ENCODE results near the gene RACK1.

RACK1 gene

GRCh38 chr5:181259974-181260719 lies 16.4 kb upstream of the RACK1 start:
- DNase-seq (ENCODE audit: low read depth in 2 of 2), result no peak

DNA sequence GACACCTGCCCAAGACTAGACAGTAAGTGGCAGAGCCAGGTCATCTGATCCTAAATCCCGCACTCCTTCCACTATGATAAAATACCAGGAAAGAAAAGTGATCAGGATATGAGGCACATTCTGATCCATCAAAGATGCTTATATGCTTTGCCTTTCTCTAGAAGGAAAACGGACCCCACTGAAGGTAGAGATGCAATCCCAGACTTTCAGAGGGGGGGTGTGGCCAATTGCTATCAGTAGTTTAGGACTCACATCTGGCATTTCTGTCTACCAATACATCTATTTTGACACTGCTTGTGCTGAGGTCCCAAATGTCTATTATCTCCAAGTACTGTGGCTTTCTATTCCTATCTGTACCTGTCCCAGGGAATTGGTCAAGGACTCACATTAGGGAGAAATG lies 15.6 kb upstream of the RACK1 start:
- no peak for DNase-seq (ENCODE audit: low read depth in 2 of 2)

- DNase-seq (ENCODE audit: low read depth in 2 of 2), result no peak
Observed at GRCh38 chr5:181258576-181258975, 14.9 kb upstream of the RACK1 start.

GRCh38 chr5:181255836-181256578 lies 12.3 kb upstream of the RACK1 start:
- no peak for DNase-seq (ENCODE audit: low read depth in 2 of 2)

DNA sequence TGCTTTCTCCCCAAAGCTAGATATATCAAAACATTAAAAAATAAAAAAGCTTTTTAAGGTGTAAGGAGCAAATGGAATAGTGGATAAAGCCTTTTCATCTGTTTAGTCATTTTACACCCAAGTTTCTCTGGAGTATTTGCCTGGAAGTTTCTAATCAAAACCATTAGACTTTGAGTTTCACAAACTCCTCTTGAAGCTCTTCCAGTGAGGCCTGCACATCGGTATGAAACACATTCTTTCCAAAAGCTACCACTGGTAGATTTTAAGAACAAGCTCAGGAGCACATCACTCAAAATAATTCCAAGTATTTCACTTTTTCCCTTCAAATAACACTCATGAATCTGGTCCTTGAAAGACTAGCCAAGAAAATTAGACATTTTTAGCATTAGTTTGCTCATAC lies 11.6 kb upstream of the RACK1 start:
- no peak for DNase-seq (ENCODE audit: low read depth in 2 of 2)

DNA sequence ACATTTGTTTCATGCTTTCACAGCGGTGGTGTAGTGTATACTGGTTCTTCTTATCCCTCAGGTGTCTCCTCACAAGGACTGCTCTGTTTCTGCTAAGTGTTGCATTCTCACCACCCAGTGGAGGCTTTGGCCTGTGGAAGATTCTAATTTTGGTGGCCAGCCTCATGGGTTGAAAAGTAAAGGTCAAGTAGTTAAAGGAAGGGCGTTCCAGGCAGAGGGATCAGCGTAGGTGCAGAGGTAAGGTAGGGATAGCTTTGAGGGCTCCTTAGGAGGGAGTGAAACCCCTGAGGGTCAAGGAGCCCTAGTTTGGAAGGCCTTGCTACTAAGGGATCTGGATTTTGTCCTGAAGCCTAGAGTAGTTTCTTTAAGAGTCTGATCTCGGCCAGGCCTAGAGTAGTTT lies 4.6 kb upstream of the RACK1 start:
- DNase-seq (ENCODE audit: low read depth in 2 of 2), result no peak

DNA sequence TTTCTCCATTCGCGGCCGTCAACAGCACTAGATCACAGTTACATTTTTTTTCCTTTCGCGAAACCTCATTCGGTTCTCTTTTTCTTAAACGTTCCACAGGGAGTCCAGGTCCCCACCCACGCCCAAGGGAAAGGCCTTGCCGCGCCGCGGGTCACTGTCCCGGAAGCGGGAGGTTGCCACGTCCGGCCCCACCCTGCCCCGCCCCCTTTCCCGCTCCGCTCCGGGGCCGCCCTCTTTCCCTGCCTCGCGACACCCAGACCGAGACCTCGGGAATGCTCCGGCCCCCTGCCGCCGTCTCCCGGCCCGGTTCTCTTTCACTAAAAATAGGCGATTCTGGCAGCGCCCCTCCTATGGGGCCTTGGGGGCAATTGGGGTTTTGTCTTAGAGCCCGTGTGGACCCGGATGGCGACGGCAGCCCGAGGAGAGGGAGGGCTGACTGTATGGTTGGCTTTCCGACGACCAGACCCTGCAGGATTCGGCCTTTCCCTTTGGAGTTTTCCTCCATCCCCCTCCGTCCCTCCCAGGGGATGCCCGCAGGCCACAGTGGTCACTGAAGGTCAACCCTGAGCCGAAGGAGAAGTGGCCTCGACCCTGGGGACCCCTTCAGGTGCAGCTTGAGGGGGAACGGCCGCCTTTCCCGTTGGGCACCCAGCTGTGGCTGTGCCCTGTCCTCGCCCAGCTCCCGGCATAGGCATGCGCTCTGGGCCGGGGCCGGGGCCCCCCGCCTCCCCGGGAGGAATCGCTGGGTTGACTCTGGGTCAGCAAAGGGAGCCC lies 2.8 kb upstream of the RACK1 start:
- peak in 1 of 2 donors; percentile 51 for DNase-seq (ENCODE audit: low read depth in 2 of 2)

- no peak for DNase-seq (ENCODE audit: low read depth in 2 of 2)
Observed at GRCh38 chr5:181245427-181246275, 1.9 kb upstream of the RACK1 start.

GRCh38 chr5:181243018-181243563 lies 615 bp downstream of the RACK1 start:
- no peak for DNase-seq (ENCODE audit: low read depth in 2 of 2)

- no peak for DNase-seq (ENCODE audit: low read depth in 2 of 2)
Observed at GRCh38 chr5:181242031-181242451, 1.7 kb downstream of the RACK1 start.

- no peak for DNase-seq (ENCODE audit: low read depth in 2 of 2)
Observed at GRCh38 chr5:181241393-181241975, 2.2 kb downstream of the RACK1 start.

DNA sequence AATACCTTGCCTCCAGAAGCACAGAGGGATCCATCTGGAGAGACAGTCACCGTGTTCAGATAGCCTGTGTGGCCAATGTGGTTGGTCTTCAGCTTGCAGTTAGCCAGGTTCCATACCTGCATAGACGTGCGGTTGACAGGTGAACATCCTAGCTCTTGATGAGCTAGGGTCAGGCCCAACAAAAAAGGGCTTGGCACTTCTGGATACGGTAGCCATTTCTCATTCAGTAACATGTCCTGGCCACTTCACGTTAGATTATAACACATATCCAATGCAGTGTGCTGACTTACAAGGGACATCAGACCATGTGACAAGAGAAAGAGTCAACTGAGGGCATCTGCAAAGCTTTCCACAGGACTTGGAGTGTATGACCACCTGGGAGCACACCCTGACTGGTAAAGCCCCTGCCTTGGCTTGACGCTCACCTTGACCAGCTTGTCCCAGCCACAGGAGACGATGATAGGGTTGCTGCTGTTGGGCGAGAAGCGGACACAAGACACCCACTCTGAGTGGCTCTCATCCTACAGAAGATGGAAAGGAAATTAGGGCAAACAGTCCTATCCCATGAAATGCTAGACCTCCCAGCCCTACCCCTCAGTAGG lies 4.5 kb downstream of the RACK1 start:
- DNase-seq (ENCODE audit: low read depth in 2 of 2), result no peak

- no peak for DNase-seq (ENCODE audit: low read depth in 2 of 2)
Observed at GRCh38 chr5:181237729-181238385, 5.8 kb downstream of the RACK1 start.

- DNase-seq (ENCODE audit: low read depth in 2 of 2), result no peak
Observed at GRCh38 chr5:181236954-181237641, 6.6 kb downstream of the RACK1 start.

DNA sequence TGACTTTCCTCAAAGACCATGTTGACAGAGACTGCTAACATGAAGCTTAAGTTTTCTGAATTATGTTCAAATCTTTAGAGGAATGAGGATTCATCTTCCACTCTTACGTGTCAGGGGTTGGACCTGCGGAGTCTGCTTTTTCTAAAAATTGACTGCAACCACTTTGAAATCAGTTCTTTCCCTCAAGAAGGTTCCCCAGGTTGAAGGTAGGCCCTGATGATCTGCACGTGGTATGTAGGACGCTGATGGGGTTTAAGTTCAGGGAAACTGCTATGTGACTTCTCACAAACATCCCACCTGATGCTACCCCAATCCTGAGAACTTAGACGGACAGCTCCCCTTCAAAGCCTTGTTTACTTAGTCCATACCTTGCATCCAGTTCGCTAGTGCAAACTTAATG lies 7.2 kb downstream of the RACK1 start:
- DNase-seq (ENCODE audit: low read depth in 2 of 2), result no peak

- no peak for DNase-seq (ENCODE audit: low read depth in 2 of 2)
Observed at GRCh38 chr5:181235689-181236366, 7.9 kb downstream of the RACK1 start.

GRCh38 chr5:181235323-181235688 lies 8.4 kb downstream of the RACK1 start:
- DNase-seq (ENCODE audit: low read depth in 2 of 2), result no peak

GRCh38 chr5:181234455-181235306 lies 9.0 kb downstream of the RACK1 start:
- DNase-seq (ENCODE audit: low read depth in 2 of 2), result no peak

All from stimulated activated CD8-positive, alpha-beta memory T cell treated with anti-CD3 and anti-CD28 coated beads, Interleukin-7, amount 100 ng/mL, for 1 hour (primary cell).